Right cardiac atrium (tissue), 5 donors: Measurements from ENCODE around the gene TM9SF2. TPM values are rescaled to one million over a fixed set of nuclear protein-coding genes. Genes with fewer than 3 reads are reported as not detected.

Source experiments
- ATAC-seq, 2 donors: fragments of 200-7000 bp; cut with Tn5 transposase; one replicate each; pipeline versions ENCODE4 v1.8.0 to v1.9.1; 2020; ENCODE audit warnings: moderate library complexity in 2 of 2, mild to moderate bottlenecking in 1 of 2
- DNase-seq, 3 donors: peaks; one replicate each; pipeline ENCODE4 v3.0.0-alpha.2; 2020
- H3K27ac ChIP-seq: one replicate; pipeline ENCODE4 v1.5.1; 2013; ENCODE audit warnings: mild to moderate bottlenecking, low read length, control low read depth, moderate library complexity
- H3K27me3 ChIP-seq: one replicate; pipeline ENCODE4 v1.6.1; 2013; ENCODE audit not compliant: control insufficient read depth, insufficient read depth
- H3K4me1 ChIP-seq: one replicate; pipeline ENCODE4 v1.6.1; 2013; ENCODE audit warnings: low read length; ENCODE audit not compliant: control insufficient read depth, insufficient read depth
- H3K4me3 ChIP-seq: one replicate; pipeline ENCODE4 v1.5.1; 2013; ENCODE audit warnings: low read length, control low read depth
- H3K9me3 ChIP-seq: one replicate; pipeline ENCODE4 v1.6.1; 2013; ENCODE audit warnings: low read length; ENCODE audit not compliant: control insufficient read depth
- WGBS: extraction: QIAGEN DNeasy Blood & Tissue Kit; methylation state at CpG from one replicate; pipeline ENCODE4 v1.1.7; 2013; 5-methylcytosine and 5-hydroxymethylcytosine counted together
- intact Hi-C, 4 donors: fragments of 100-400 bp; cut with DNase I; formaldehyde crosslinking; loops; one replicate each; pipeline versions ENCODE4 v1.11.0 to v1.14.0; 2022 to 2023
- polyA plus RNA-seq: library from polyadenylated mRNA; stranded (reverse); fragments of 200-250 nt; gene quantifications from one replicate; pipeline ENCODE4 v1.2.3, GENCODE V29; 2013
- total RNA-seq, 4 donors: library from RNA; stranded (reverse); fragmentation: NEBNext Ultra II Directional; extraction: Animal tissue kit (Norgen Biotek cat#: 25700); gene quantifications; one replicate each; pipeline ENCODE4 v1.2.1, GENCODE V29; 2021
- donor health status: healthy with polysubstance abuse.
- donor health status: DM: no; HTN: yes; CAD: no.
- donor health status: DM: no; HTN: no; CAD: no.
- donor health status: DM: no; HTN: yes; CAD: no; lungs with severe emphysema.
- donor health status: DM: yes; HTN: yes; CAD: no.

Gene TM9SF2
- total and polyA plus RNA-seq, 5 donors: 43.7 to 71.2 (median 66.9) TPM

DNA sequence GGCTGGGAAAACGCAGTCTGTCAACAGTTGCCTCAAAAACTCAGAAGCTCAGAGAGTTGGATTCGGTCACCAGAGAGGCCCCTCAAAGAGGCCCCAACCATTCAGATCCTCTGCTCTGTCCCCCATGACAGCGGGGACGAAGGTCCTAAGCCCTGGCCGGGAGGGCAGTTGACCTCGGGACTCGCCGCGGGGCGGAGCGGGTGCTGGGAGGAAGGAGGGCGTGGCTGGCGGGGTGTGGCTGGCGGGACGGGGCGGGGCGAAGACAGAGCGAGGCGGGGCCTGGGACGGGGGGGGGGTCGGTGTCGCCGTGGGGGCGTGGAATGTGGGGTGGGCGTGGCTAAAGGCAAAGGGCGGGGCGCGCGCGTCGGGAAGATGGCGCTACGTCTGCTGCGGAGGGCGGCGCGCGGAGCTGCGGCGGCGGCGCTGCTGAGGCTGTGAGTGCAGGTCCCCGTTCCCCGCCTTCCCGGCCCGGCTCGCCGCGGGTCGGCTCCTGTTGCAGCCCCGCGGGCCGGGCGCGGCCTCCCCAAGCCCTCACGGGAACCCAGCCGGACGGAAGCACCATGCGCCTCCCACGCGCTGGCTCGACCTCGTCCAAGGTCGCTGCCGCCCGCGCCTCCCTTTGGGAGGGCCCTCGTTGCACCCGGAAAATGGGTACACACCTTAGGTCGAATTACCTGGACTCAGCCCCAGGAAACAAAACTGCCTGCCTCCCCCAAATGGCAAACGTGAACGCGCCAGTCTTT lies 105.2 kb downstream of the TM9SF2 start, which contains the start of gene CLYBL:
CLYBL (plus strand) TSS at position 367 of the 743 bp plus-strand sequence.
- peak; percentile 88 to 97 (median 95) for DNase-seq
- Histone ChIP-seq H3K27me3 (no peaks in the 10 kb centered on the region), H3K9me3 (no peaks in the 10 kb centered on the region), H3K27ac (peak within 1 kb of the TSS; percentile 87), H3K4me3 (peak within 1 kb of the TSS; percentile 67), H3K4me1 (no peaks in the 10 kb centered on the region)
- under 1% methylated on average over 73 of the region's 73 CpGs for WGBS
- intact Hi-C loops: no loop called here
- ATAC-seq: peak; percentile 98

DNA sequence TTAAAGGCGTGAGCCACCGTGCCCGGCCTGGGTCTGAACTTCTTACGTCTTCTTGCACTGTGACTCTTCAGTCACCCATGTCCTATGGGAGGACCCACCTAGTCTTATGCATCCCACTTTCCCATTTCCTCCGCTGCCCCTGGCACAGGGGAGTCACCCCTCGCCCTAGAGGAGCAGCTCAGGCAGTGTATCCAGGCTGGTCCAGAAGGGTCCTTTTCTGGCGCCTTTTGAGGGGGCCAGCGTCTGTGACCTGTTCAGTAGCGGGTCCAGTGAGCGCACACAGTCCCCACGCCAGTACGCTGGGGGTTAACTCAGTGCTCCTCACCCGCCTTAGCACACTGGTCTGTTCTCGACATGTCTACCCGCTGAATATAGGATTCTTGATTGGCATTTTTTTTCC lies 107.1 kb downstream of the TM9SF2 start:
- DNase-seq (no peak), ATAC-seq (no peak)
- H3K9me3 ChIP-seq: no peaks in the 10 kb centered on the region
- H3K27me3 ChIP-seq: no peaks in the 10 kb centered on the region
- WGBS: 91% methylated on average over 15 of the region's 15 CpGs
- H3K27ac ChIP-seq: no peak overlapping the region
- no peaks in the 10 kb centered on the region for H3K4me1 ChIP-seq
- H3K4me3 ChIP-seq: no peak overlapping the region
- intact Hi-C loops: no loop called here

DNA sequence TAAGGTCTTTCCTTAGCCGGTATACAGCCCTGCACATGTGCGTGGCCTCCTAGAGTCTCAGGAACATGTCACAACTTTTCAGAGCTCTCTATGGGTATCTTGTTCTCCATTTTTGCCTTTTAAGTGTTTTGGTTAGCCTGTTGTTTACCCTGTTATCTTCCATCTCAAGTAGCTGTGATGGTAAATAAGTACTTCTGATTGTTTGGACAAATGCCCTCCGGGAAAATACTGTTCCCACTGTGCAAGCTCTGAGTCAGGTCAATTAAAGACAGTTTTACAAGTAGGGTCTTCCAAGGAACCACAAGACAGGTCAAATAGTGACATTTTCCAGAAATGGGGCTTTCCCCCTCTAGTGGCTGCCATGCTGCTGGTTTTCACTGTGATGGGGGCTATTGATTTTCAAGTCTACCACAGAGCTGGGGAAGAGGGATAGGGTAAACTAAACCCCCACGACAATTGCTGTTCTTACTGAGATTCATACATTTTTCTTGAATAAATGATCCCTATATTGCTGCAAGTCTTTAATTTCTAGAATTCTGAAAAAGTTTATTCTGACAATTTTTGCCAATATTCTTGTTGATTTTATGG lies 109.5 kb downstream of the TM9SF2 start:
- Histone ChIP-seq H3K4me3 (no peak overlapping the region), H3K4me1 (peaks cover 2% of the 10 kb centered on the region), H3K27ac (no peak overlapping the region), H3K27me3 (no peaks in the 10 kb centered on the region), H3K9me3 (no peaks in the 10 kb centered on the region)
- intact Hi-C loops: no loop called here
- no peak for ATAC-seq
- 76% methylated on average over 4 of the region's 4 CpGs for WGBS
- no peak for DNase-seq

Other genes starting within 250 kb of the TM9SF2 start
- under 1 TPM in 2 of 4 donors, not detected in 2; 0.21 to 0.37 TPM for gene GPR18, start 243.1 kb upstream of the TM9SF2 start, total RNA-seq
- gene GPR18, start 243.1 kb upstream of the TM9SF2 start, polyA plus RNA-seq: not detected
- gene GPR183, start 194.1 kb upstream of the TM9SF2 start, total RNA-seq: 10 to 100 TPM in 2 of 4 donors, 1 to 10 TPM in 2; 9.7 to 20.7 (median 13.5) TPM
- gene GPR183, start 194.1 kb upstream of the TM9SF2 start, polyA plus RNA-seq: 14.5 TPM
- 10 to 100 TPM; 16.5 to 21.8 (median 19.3) TPM for gene CLYBL, start 105.2 kb downstream of the TM9SF2 start, total RNA-seq
- gene CLYBL, start 105.2 kb downstream of the TM9SF2 start, polyA plus RNA-seq: 18.5 TPM